ENCODE results near the gene SMTNL2. TPM values are rescaled to one million over a fixed set of nuclear protein-coding genes. Genes with fewer than 3 reads are reported as not detected.

SMTNL2 gene
- total RNA-seq, 2 donors from 2014 or later, result 4.6 to 6.3 TPM

GRCh38 chr17:4542003-4542725, 42.2 kb upstream of the SMTNL2 start:
- intact Hi-C loops (cut with DNase I), result no loop called here
- DNase-seq (ENCODE audit: low spot score), result no peak
- H3K4me1 ChIP-seq (replicated peaks), result no peaks in the 10 kb centered on the region
- no peaks in the 10 kb centered on the region for H3K9me3 ChIP-seq
- 96% methylated on average over 14 of the region's 14 CpGs for WGBS
- H3K27ac ChIP-seq, result no peak overlapping the region
- H3K36me3 ChIP-seq, result peaks cover 0 to 14% of the 10 kb centered on the region in 2 donors
- H3K27me3 ChIP-seq (replicated peaks; ENCODE audit: insufficient read depth), result no peaks in the 10 kb centered on the region
- TF ChIP-seq POLR2A (IDR thresholded peaks at IDR 0.05) (no peak), POLR2AphosphoS5 (IDR thresholded peaks at IDR 0.05) (no peak), CTCF (IDR thresholded peaks at IDR 0.05) (no peak)
- no peak overlapping the region for H3K4me3 ChIP-seq

GRCh38 chr17:4542726-4543191, 41.6 kb upstream of the SMTNL2 start:
- no peaks in the 10 kb centered on the region for H3K9me3 ChIP-seq
- no peaks in the 10 kb centered on the region for H3K27me3 ChIP-seq (replicated peaks; ENCODE audit: insufficient read depth)
- TF ChIP-seq POLR2AphosphoS5 (IDR thresholded peaks at IDR 0.05) (no peak), POLR2A (IDR thresholded peaks at IDR 0.05) (no peak), CTCF (IDR thresholded peaks at IDR 0.05) (no peak)
- WGBS, result 89% methylated on average over 19 of the region's 19 CpGs
- H3K4me3 ChIP-seq, result no peak overlapping the region
- intact Hi-C loops (cut with DNase I), result no loop called here
- H3K4me1 ChIP-seq (replicated peaks), result no peaks in the 10 kb centered on the region
- H3K27ac ChIP-seq, result no peak overlapping the region
- no peak for DNase-seq (ENCODE audit: low spot score)
- H3K36me3 ChIP-seq, result peaks cover 0 to 17% of the 10 kb centered on the region in 2 donors

GRCh38 chr17:4543557-4544026, 40.7 kb upstream of the SMTNL2 start:
- Histone ChIP-seq H3K4me1 (replicated peaks) (no peaks in the 10 kb centered on the region), H3K4me3 (no peak overlapping the region), H3K27ac (no peak overlapping the region), H3K27me3 (replicated peaks; ENCODE audit: insufficient read depth) (no peaks in the 10 kb centered on the region), H3K36me3 (peaks cover 1 to 25% of the 10 kb centered on the region in 2 donors), H3K9me3 (no peaks in the 10 kb centered on the region)
- intact Hi-C loops (cut with DNase I), result no loop called here
- TF ChIP-seq CTCF (IDR thresholded peaks at IDR 0.05), result no peak
- no peak for TF ChIP-seq POLR2A (IDR thresholded peaks at IDR 0.05)
- TF ChIP-seq POLR2AphosphoS5 (IDR thresholded peaks at IDR 0.05), result no peak
- 73% methylated on average over 19 of the region's 19 CpGs for WGBS
- no peak for DNase-seq (ENCODE audit: low spot score)

- peaks cover 5 to 32% of the 10 kb centered on the region in 2 donors for H3K36me3 ChIP-seq
- no peaks in the 10 kb centered on the region for H3K27me3 ChIP-seq (replicated peaks; ENCODE audit: insufficient read depth)
- TF ChIP-seq POLR2A (IDR thresholded peaks at IDR 0.05), result no peak
- no peak for TF ChIP-seq CTCF (IDR thresholded peaks at IDR 0.05)
- no peak for TF ChIP-seq POLR2AphosphoS5 (IDR thresholded peaks at IDR 0.05)
- 92% methylated on average over 33 of the region's 37 CpGs for WGBS
- intact Hi-C loops (cut with DNase I), result no loop called here
- no peak overlapping the region for H3K4me3 ChIP-seq
- no peak overlapping the region for H3K27ac ChIP-seq
- H3K4me1 ChIP-seq (replicated peaks), result no peaks in the 10 kb centered on the region
- no peaks in the 10 kb centered on the region for H3K9me3 ChIP-seq
- no peak for DNase-seq (ENCODE audit: low spot score)
Observed at GRCh38 chr17:4544135-4544950, 40.0 kb upstream of the SMTNL2 start.
